ENCODE measurements around the gene IFNL2. TPM values are rescaled to one million over a fixed set of nuclear protein-coding genes. Genes with fewer than 3 reads are reported as not detected.

IFNL2 gene
- total and polyA plus RNA-seq, 2 of the 4 experiments (the other 2 are of a cell fraction), result not detected

GRCh38 chr19:39264306-39265290 is 3.6 kb upstream of the IFNL2 start:
- Histone ChIP-seq H3K9me1 (ENCODE audit: insufficient read depth, low read length) (no peaks in the 10 kb centered on the region), H2BK20ac (ENCODE audit: low read depth, low read length) (no peak overlapping the region), H3K4ac (ENCODE audit: low read depth, low read length) (no peak overlapping the region), H3K9me3 (ENCODE audit: control insufficient read depth, insufficient read depth, low read length) (no peaks in the 10 kb centered on the region), H4K5ac (ENCODE audit: low read depth, low read length) (no peak overlapping the region), H2BK120ac (ENCODE audit: low read depth, low read length) (no peak overlapping the region), H2BK5ac (ENCODE audit: low read depth, low read length, poor library complexity, severe bottlenecking) (no peak overlapping the region), H4K8ac (ENCODE audit: low read depth in 2 of 2, low read length in 2 of 2) (no peak overlapping the region), H2AK9ac (replicated peaks; ENCODE audit: low read depth, low read length, poor library complexity) (no peak overlapping the region), H2BK15ac (ENCODE audit: low read depth, low read length) (no peak overlapping the region), H2AFZ (replicated peaks; ENCODE audit: low read length, poor library complexity) (peak overlapping the region; percentile 70), H3K23ac (ENCODE audit: low read depth, low read length) (no peak overlapping the region), H4K20me1 (ENCODE audit: insufficient read depth, low read length) (no peaks in the 10 kb centered on the region), H3K4me2 (ENCODE audit: low read depth, low read length) (no peak overlapping the region), H3K36me3 (ENCODE audit: control insufficient read depth, insufficient read depth, low read length) (no peaks in the 10 kb centered on the region), H3K18ac (ENCODE audit: low read depth, low read length) (no peak overlapping the region), H3K27ac (ENCODE audit: insufficient read depth, low read length) (no peak overlapping the region), H2AK5ac (ENCODE audit: low read depth, low read length) (no peak overlapping the region), H3K4me3 (ENCODE audit: insufficient read depth, low read depth, low read length) (no peak overlapping the region), H3K9ac (ENCODE audit: low read depth, low read length) (no peak overlapping the region), H3K14ac (replicated peaks; ENCODE audit: low read depth, low read length) (no peak overlapping the region), H3K27me3 (ENCODE audit: control insufficient read depth, insufficient read depth, low read length) (peaks cover 49% of the 10 kb centered on the region), H4K91ac (ENCODE audit: insufficient read depth, low read depth, low read length) (no peak overlapping the region), H3K4me1 (ENCODE audit: control insufficient read depth, insufficient read depth, low read length) (no peaks in the 10 kb centered on the region), H3K56ac (ENCODE audit: extremely low read depth, insufficient read depth, low read length) (no peak overlapping the region), H3K79me1 (ENCODE audit: low read depth in 1 of 2, low read length in 2 of 2) (no peaks in the 10 kb centered on the region)
- ChIA-PET CTCF (interaction anchor here (0.6 kb wide), 1 partner anchor 234 kb away, joined by 3 read pairs; no protein-coding TSS in a partner anchor), POLR2A (ENCODE audit: unreplicated experiment) (no interaction called here)
- DNase-seq, result no peak
- peak; percentile 82 for ATAC-seq (ENCODE audit: low read depth)
- BruUV-seq (replicated peaks), result no TSS peak
- in situ Hi-C loops (cut with MboI; ENCODE audit: low sequenced_read_pairs), result no loop called here
- dilution Hi-C loops (cut with HindIII; ENCODE audit: low sequenced_read_pairs, unreplicated experiment), result no loop called here
- intact Hi-C loops (cut with micrococcal nuclease), result no loop called here
- no peak for TF ChIP-seq CHD1 (IDR thresholded peaks at IDR 0.05; ENCODE audit: low read depth, low read length)
- TF ChIP-seq ELK1 (IDR thresholded peaks at IDR 0.05; ENCODE audit: borderline replicate concordance, low read depth, low read length), result no peak
- no peak for TF ChIP-seq BHLHE40 (IDR thresholded peaks at IDR 0.05; ENCODE audit: low read depth, low read length)
- TF ChIP-seq RAD21 (IDR thresholded peaks at IDR 0.05; ENCODE audit: low read length), result no peak
- TF ChIP-seq RFX5 (IDR thresholded peaks at IDR 0.05; ENCODE audit: low read depth, low read length), result no peak
- TF ChIP-seq NFE2L2 (IDR thresholded peaks at IDR 0.05; ENCODE audit: low read depth, low read length), result no peak
- no peak for TF ChIP-seq USF2 (IDR thresholded peaks at IDR 0.05; ENCODE audit: low read depth, low read length)
- TF ChIP-seq SMC3 (IDR thresholded peaks at IDR 0.05; ENCODE audit: low read depth, low read length), result no peak
- no peak for TF ChIP-seq RCOR1 (IDR thresholded peaks at IDR 0.05; ENCODE audit: insufficient replicate concordance, low read length)
- TF ChIP-seq CTCF (conservative IDR thresholded peaks at IDR 0.05; ENCODE audit: low read depth, low read length), result no peak
- 2% methylated on average over 76 of the region's 102 CpGs; no CpG with 5 or more reads in 1 of the 2 experiments for WGBS, 2 experiments (ENCODE audit: extremely low coverage in 2 of 2, insufficient read length in 1 of 2)
